CD8-positive, alpha-beta memory T cell (primary cell): Measurements from ENCODE around the gene ATP2B3. TPM values are rescaled to one million over a fixed set of nuclear protein-coding genes. Genes with fewer than 3 reads are reported as not detected.

Experiments used
- CTCF ChIA-PET: fragments of 350-600 bp; sonication (Branson Sonifier 250); formaldehyde crosslinking; loops from one replicate; lab custom pipeline; 2021; ENCODE audit warnings: antibody characterized with exemption; lab: Charles Lee
- POLR2A ChIA-PET: fragments of 350-600 bp; sonication (Branson Sonifier 250); formaldehyde crosslinking; loops from one replicate; lab custom pipeline; 2021; ENCODE audit warnings: antibody characterized with exemption; lab: Charles Lee
- DNase-seq, 5 donors: peaks; one replicate each; pipeline versions ENCODE4 v3.0.0 to v3.0.0-alpha.2; 2020 to 2022; ENCODE audit warnings: mixed read lengths in 1 of 5
- H3K27ac ChIP-seq: one replicate; pipeline ENCODE4 v1.7.0; 2013; ENCODE audit warnings: low read depth, mild to moderate bottlenecking, low read length, moderate library complexity
- H3K27me3 ChIP-seq: 2 replicates; pipeline ENCODE4 v1.7.0; 2013; ENCODE audit warnings: low read length, mild to moderate bottlenecking; ENCODE audit not compliant: insufficient read depth, poor library complexity, severe bottlenecking
- H3K36me3 ChIP-seq: 2 replicates; pipeline ENCODE4 v1.7.0; 2013; ENCODE audit warnings: mild to moderate bottlenecking, low read length, moderate library complexity; ENCODE audit not compliant: insufficient read depth
- H3K4me1 ChIP-seq: 2 replicates; pipeline ENCODE4 v1.7.0; 2013; ENCODE audit warnings: mild to moderate bottlenecking, low read length, moderate library complexity; ENCODE audit not compliant: insufficient read depth
- H3K4me3 ChIP-seq: 2 replicates; pipeline ENCODE4 v1.7.0; 2013; ENCODE audit warnings: mild to moderate bottlenecking, low read length
- H3K9me3 ChIP-seq: 2 replicates; pipeline ENCODE4 v1.7.0; 2013; ENCODE audit warnings: mild to moderate bottlenecking, low read length
- H3K27ac Mint-ChIP-seq, 8 donors: one replicate each; pipeline ENCODE4 v1.8.0; 2020 to 2021; ENCODE audit warnings: mixed read lengths in 8 of 8, mild to moderate bottlenecking in 6 of 8, inconsistent platforms in 3 of 8, moderate library complexity in 3 of 8
- H3K27me3 Mint-ChIP-seq, 2 donors: one replicate each; pipeline ENCODE4 v1.8.0; 2020 to 2021; ENCODE audit warnings: mixed read lengths in 2 of 2, mild to moderate bottlenecking in 1 of 2, moderate library complexity in 1 of 2
- H3K36me3 Mint-ChIP-seq, 3 donors: one replicate each; pipeline ENCODE4 v1.8.0; 2020 to 2021; ENCODE audit warnings: mixed read lengths in 3 of 3, inconsistent platforms in 1 of 3, mild to moderate bottlenecking in 1 of 3
- H3K4me1 Mint-ChIP-seq, 3 donors: one replicate each; pipeline ENCODE4 v1.8.0; 2020 to 2021; ENCODE audit warnings: mixed read lengths in 3 of 3, inconsistent platforms in 1 of 3, mild to moderate bottlenecking in 1 of 3
- H3K4me3 Mint-ChIP-seq, 7 donors: one replicate each; pipeline ENCODE4 v1.8.0; 2020 to 2021; ENCODE audit warnings: mixed read lengths in 7 of 7, mild to moderate bottlenecking in 6 of 7, moderate library complexity in 4 of 7, inconsistent platforms in 2 of 7
- H3K9me3 Mint-ChIP-seq, 5 donors: one replicate each; pipeline ENCODE4 v1.8.0; 2020 to 2022; ENCODE audit warnings: mixed read lengths in 5 of 5, mild to moderate bottlenecking in 3 of 5, moderate library complexity in 2 of 5, inconsistent platforms in 1 of 5
- polyA plus RNA-seq: library from polyadenylated mRNA; unstranded; fragments of 300-500 nt; fragmentation: Illumina TruSeq; gene quantifications from one replicate; pipeline ENCODE4 v1.2.3, GENCODE V29; 2021
- total RNA-seq, 2 experiments: library from RNA; stranded (reverse); gene quantifications; one replicate each; pipeline ENCODE4 v1.2.3, GENCODE V29; 2021

ATP2B3 gene
- total and polyA plus RNA-seq, 3 experiments from 2014 or later, result not detected

GRCh38 chrX:153515435-153515834 is 2.0 kb upstream of the ATP2B3 start:
- Mint-ChIP-seq H3K27me3 (peaks cover 15 to 16% of the 10 kb centered on the region in 2 donors), H3K27ac (no peak overlapping the region), H3K9me3 (no peaks in the 10 kb centered on the region), H3K36me3 (no peaks in the 10 kb centered on the region), H3K4me1 (peaks cover 0 to 7% (median 0%) of the 10 kb centered on the region in 3 donors), H3K4me3 (peak overlapping the region in 1 of 7 donors; percentile 52)
- CTCF ChIA-PET, result no interaction called here
- no peaks in the 10 kb centered on the region for H3K9me3 ChIP-seq
- no peaks in the 10 kb centered on the region for H3K27me3 ChIP-seq
- H3K27ac ChIP-seq, result no peak overlapping the region
- H3K4me3 ChIP-seq, result no peak overlapping the region
- no peaks in the 10 kb centered on the region for H3K4me1 ChIP-seq
- H3K36me3 ChIP-seq, result no peaks in the 10 kb centered on the region
- POLR2A ChIA-PET, result no interaction called here
- DNase-seq, result no peak

GRCh38 chrX:153516073-153516472 is 1.4 kb upstream of the ATP2B3 start:
- Histone ChIP-seq H3K27ac (no peak overlapping the region), H3K9me3 (no peaks in the 10 kb centered on the region), H3K27me3 (no peaks in the 10 kb centered on the region), H3K4me1 (no peaks in the 10 kb centered on the region), H3K4me3 (no peak overlapping the region), H3K36me3 (no peaks in the 10 kb centered on the region)
- Mint-ChIP-seq H3K9me3 (no peaks in the 10 kb centered on the region), H3K27ac (peak overlapping the region in 1 of 8 donors; percentile 3), H3K36me3 (no peaks in the 10 kb centered on the region), H3K27me3 (peaks cover 16% of the 10 kb centered on the region in 2 donors), H3K4me3 (no peak overlapping the region), H3K4me1 (peaks cover 0 to 7% (median 0%) of the 10 kb centered on the region in 3 donors)
- ChIA-PET POLR2A (no interaction called here), CTCF (interaction anchor here (1.5 kb wide), 1 partner anchor 11 kb away, joined by 4 read pairs; no protein-coding TSS in a partner anchor)
- DNase-seq, result no peak

- Histone ChIP-seq H3K4me1 (no peaks in the 10 kb centered on the region), H3K4me3 (no peak overlapping the region), H3K9me3 (no peaks in the 10 kb centered on the region), H3K36me3 (no peaks in the 10 kb centered on the region), H3K27ac (no peak overlapping the region), H3K27me3 (no peaks in the 10 kb centered on the region)
- H3K9me3 Mint-ChIP-seq, result no peaks in the 10 kb centered on the region
- no peaks in the 10 kb centered on the region for H3K36me3 Mint-ChIP-seq
- peaks cover 16 to 17% of the 10 kb centered on the region in 2 donors for H3K27me3 Mint-ChIP-seq
- no peak overlapping the region for H3K4me3 Mint-ChIP-seq
- no peak for DNase-seq
- peaks cover 0 to 7% (median 0%) of the 10 kb centered on the region in 3 donors for H3K4me1 Mint-ChIP-seq
- CTCF ChIA-PET, result no interaction called here
- H3K27ac Mint-ChIP-seq, result no peak overlapping the region
- POLR2A ChIA-PET, result no interaction called here
Measured at GRCh38 chrX:153517946-153518834, 748 bp downstream of the ATP2B3 start.

- no peaks in the 10 kb centered on the region for H3K9me3 ChIP-seq
- no peaks in the 10 kb centered on the region for H3K9me3 Mint-ChIP-seq
- no peaks in the 10 kb centered on the region for H3K36me3 ChIP-seq
- ChIA-PET CTCF (no interaction called here), POLR2A (no interaction called here)
- no peaks in the 10 kb centered on the region for H3K36me3 Mint-ChIP-seq
- DNase-seq, result no peak
- no peak overlapping the region for H3K27ac Mint-ChIP-seq
- H3K4me3 Mint-ChIP-seq, result no peak overlapping the region
- H3K27me3 ChIP-seq, result no peaks in the 10 kb centered on the region
- no peak overlapping the region for H3K4me3 ChIP-seq
- H3K27ac ChIP-seq, result no peak overlapping the region
- peaks cover 16 to 20% of the 10 kb centered on the region in 2 donors for H3K27me3 Mint-ChIP-seq
- H3K4me1 Mint-ChIP-seq, result peaks cover 0 to 7% (median 0%) of the 10 kb centered on the region in 3 donors
- no peaks in the 10 kb centered on the region for H3K4me1 ChIP-seq
Measured at GRCh38 chrX:153519569-153520286, 2.3 kb downstream of the ATP2B3 start.

- Mint-ChIP-seq H3K9me3 (no peaks in the 10 kb centered on the region), H3K4me1 (peaks cover 0 to 7% (median 0%) of the 10 kb centered on the region in 3 donors), H3K27ac (no peak overlapping the region), H3K27me3 (peaks cover 16 to 20% of the 10 kb centered on the region in 2 donors), H3K4me3 (no peak overlapping the region), H3K36me3 (no peaks in the 10 kb centered on the region)
- no peak for DNase-seq
- Histone ChIP-seq H3K4me1 (no peaks in the 10 kb centered on the region), H3K36me3 (no peaks in the 10 kb centered on the region), H3K27ac (no peak overlapping the region), H3K4me3 (no peak overlapping the region), H3K9me3 (no peaks in the 10 kb centered on the region), H3K27me3 (no peaks in the 10 kb centered on the region)
- POLR2A ChIA-PET, result no interaction called here
- CTCF ChIA-PET, result no interaction called here
Measured at GRCh38 chrX:153520287-153520917, 3.0 kb downstream of the ATP2B3 start.

GRCh38 chrX:153521034-153521433 is 3.6 kb downstream of the ATP2B3 start:
- Histone ChIP-seq H3K27me3 (no peaks in the 10 kb centered on the region), H3K27ac (no peak overlapping the region), H3K4me3 (no peak overlapping the region), H3K4me1 (no peaks in the 10 kb centered on the region), H3K36me3 (no peaks in the 10 kb centered on the region), H3K9me3 (no peaks in the 10 kb centered on the region)
- CTCF ChIA-PET, result no interaction called here
- Mint-ChIP-seq H3K9me3 (no peaks in the 10 kb centered on the region), H3K4me1 (peaks cover 0 to 7% (median 0%) of the 10 kb centered on the region in 3 donors), H3K36me3 (no peaks in the 10 kb centered on the region), H3K4me3 (no peak overlapping the region), H3K27ac (no peak overlapping the region), H3K27me3 (peaks cover 12 to 14% of the 10 kb centered on the region in 2 donors)
- no peak for DNase-seq
- POLR2A ChIA-PET, result no interaction called here

GRCh38 chrX:153522259-153522658 is 4.8 kb downstream of the ATP2B3 start:
- H3K27me3 ChIP-seq, result no peaks in the 10 kb centered on the region
- H3K4me1 Mint-ChIP-seq, result peaks cover 0 to 7% (median 0%) of the 10 kb centered on the region in 3 donors
- POLR2A ChIA-PET, result no interaction called here

More at GRCh38 chrX:153522259-153522658, 4.8 kb downstream of the ATP2B3 start:
- DNase-seq, result no peak
- Mint-ChIP-seq H3K36me3 (no peaks in the 10 kb centered on the region), H3K4me3 (peak overlapping the region in 1 of 7 donors; percentile 66), H3K9me3 (no peaks in the 10 kb centered on the region), H3K27me3 (peaks cover 11 to 12% of the 10 kb centered on the region in 2 donors), H3K27ac (no peak overlapping the region)
- Histone ChIP-seq H3K27ac (no peak overlapping the region), H3K4me3 (no peak overlapping the region), H3K36me3 (no peaks in the 10 kb centered on the region), H3K9me3 (no peaks in the 10 kb centered on the region), H3K4me1 (no peaks in the 10 kb centered on the region)
- CTCF ChIA-PET, result no interaction called here
